HepG2 (cell line): ENCODE data around the gene ZNF19. TPM values are rescaled to one million over a fixed set of nuclear protein-coding genes. Genes with fewer than 3 reads are reported as not detected.

Experiments
- ATAC-seq: fragments of 200-7000 bp; cut with Tn5 transposase; 3 replicates; pipeline ENCODE4 v1.9.1; 2020; ENCODE audit warnings: mild to moderate bottlenecking, moderate library complexity
- BruUV-seq: library from RNA; stranded (reverse); fragments of 400-500 nt; replicated peaks from 2 replicates; lab custom pipeline; 2021; lab: Mats Ljungman, UMichigan
- CTCF ChIA-PET: fragments of 300-600 bp; formaldehyde crosslinking; extraction: SDS; loops from one replicate; lab custom pipeline; 2021; ENCODE audit warnings: low total read pairs, inconsistent platforms, low intra/inter-chr PET ratio; lab: Yijun Ruan, JAX
- POLR2A ChIA-PET: fragments of 350-600 bp; sonication (Branson Sonifier 250); formaldehyde crosslinking; loops from one replicate; lab custom pipeline; 2020; ENCODE audit warnings: antibody characterized with exemption, inconsistent platforms; lab: Yijun Ruan, JAX
- DNase-seq: peaks from one replicate; pipeline ENCODE4 v3.0.0-alpha.2; 2015; ENCODE audit warnings: low spot score
- FAIRE-seq: peaks from 3 replicates; lab custom pipeline; 2011; peaks lifted over from hg19 to GRCh38; lab: Jason Lieb, UNC
- H2AFZ ChIP-seq: one replicate; pipeline ENCODE4 v1.6.1; 2011; ENCODE audit warnings: low read length, inconsistent platforms
- H3K27ac ChIP-seq: fragments of 300-600 bp; 3 replicates; pipeline ENCODE4 v1.8.0; 2011; ENCODE audit warnings: mixed run types, mild to moderate bottlenecking, mixed read lengths, low read length, inconsistent platforms; ENCODE audit not compliant: insufficient read depth; ENCODE audit errors: extremely low read length
- H3K27me3 ChIP-seq, 2 experiments: fragments of 200-600 bp in 1 of 2; 2 replicates in 1 of 2; 3 replicates in 1 of 2; pipeline versions ENCODE4 v1.6.0 to v1.8.0; 2011; ENCODE audit warnings: low read length in 2 of 2, mild to moderate bottlenecking in 2 of 2, moderate library complexity in 2 of 2, inconsistent platforms in 1 of 2; ENCODE audit not compliant: insufficient read depth in 2 of 2, control insufficient read depth in 1 of 2
- H3K36me3 ChIP-seq, 2 experiments: fragments of 200-600 bp in 1 of 2; replicated peaks in 1 of 2; 2 replicates in 1 of 2; 3 replicates in 1 of 2; pipeline versions ENCODE4 v1.5.1 to v1.8.0; 2011; ENCODE audit warnings: low read length in 2 of 2, inconsistent platforms in 1 of 2; ENCODE audit not compliant: insufficient read depth in 2 of 2, control insufficient read depth in 1 of 2
- H3K4me1 ChIP-seq: 2 replicates; pipeline ENCODE4 v1.5.1; 2012; ENCODE audit warnings: low read length, inconsistent platforms; ENCODE audit not compliant: insufficient read depth
- H3K4me2 ChIP-seq: 2 replicates; pipeline ENCODE4 v1.6.0; 2011; ENCODE audit warnings: low read depth, low read length, inconsistent platforms
- H3K4me3 ChIP-seq, 3 experiments: fragments of 200-600 bp in 1 of 3; sonication (generic), shearing (Covaris generic) in 1 of 3; replicated peaks in 1 of 3; 2 replicates each; pipeline ENCODE4 v1.5.1; 2011 to 2016; ENCODE audit warnings: low read length in 3 of 3, inconsistent platforms in 2 of 3, low read depth in 2 of 3, mild to moderate bottlenecking in 2 of 3, control low read depth in 1 of 3, mixed read lengths in 1 of 3; ENCODE audit not compliant: insufficient read depth in 1 of 3
- H3K79me2 ChIP-seq: one replicate; pipeline ENCODE4 v1.6.1; 2011; ENCODE audit warnings: low read length, inconsistent platforms; ENCODE audit not compliant: insufficient read depth
- H3K9ac ChIP-seq: 2 replicates; pipeline ENCODE4 v1.6.0; 2011; ENCODE audit warnings: mild to moderate bottlenecking, low read depth, low read length, inconsistent platforms; ENCODE audit not compliant: insufficient read depth
- H3K9me3 ChIP-seq: 2 replicates; pipeline ENCODE4 v1.5.1; 2012; ENCODE audit warnings: mild to moderate bottlenecking, low read length
- H4K20me1 ChIP-seq: 2 replicates; pipeline ENCODE4 v1.6.0; 2011; ENCODE audit warnings: inconsistent platforms, mild to moderate bottlenecking, low read length, moderate library complexity; ENCODE audit not compliant: insufficient read depth
- DDIT3 ChIP-seq: sonication (generic); formaldehyde crosslinking; IDR thresholded peaks from 2 replicates; pipeline ENCODE4 v1.4.0; 2020; ENCODE audit warnings: mild to moderate bottlenecking, missing genetic modification reagents
- EEA1 ChIP-seq: sonication (generic); formaldehyde crosslinking; IDR thresholded peaks from 2 replicates; pipeline ENCODE4 v1.5.1; 2020; ENCODE audit warnings: mild to moderate bottlenecking, missing genetic modification reagents, borderline replicate concordance
- EP300 ChIP-seq, 3 experiments: sonication (generic) in 1 of 3; formaldehyde crosslinking in 1 of 3; IDR thresholded peaks; 2 replicates each; pipeline versions ENCODE4 v1.5.1 to v1.6.1; 2011 to 2020; ENCODE audit warnings: low read depth in 2 of 3, low read length in 2 of 3, borderline replicate concordance in 1 of 3, improper control_type of control experiment in 1 of 3, mild to moderate bottlenecking in 1 of 3, missing genetic modification reagents in 1 of 3, moderate library complexity in 1 of 3
- ESRRA ChIP-seq: sonication (generic); formaldehyde crosslinking; IDR thresholded peaks from 2 replicates; pipeline ENCODE4 v1.5.1; 2020; ENCODE audit warnings: mild to moderate bottlenecking, low read depth, missing genetic modification reagents
- HINFP ChIP-seq: sonication (generic); formaldehyde crosslinking; IDR thresholded peaks from 2 replicates; pipeline ENCODE4 v1.4.0; 2020; ENCODE audit warnings: low read depth, mild to moderate bottlenecking, missing genetic modification reagents
- HMG20A ChIP-seq: IDR thresholded peaks from 2 replicates; pipeline ENCODE4 v1.6.1; 2016; ENCODE audit warnings: borderline replicate concordance
- ISX ChIP-seq: sonication (generic); formaldehyde crosslinking; conservative IDR thresholded peaks from 2 replicates; pipeline ENCODE4 v1.5.0; 2020; ENCODE audit warnings: missing genetic modification reagents
- JARID2 ChIP-seq: sonication (generic); formaldehyde crosslinking; IDR thresholded peaks from 2 replicates; pipeline ENCODE4 v1.8.1; 2023; ENCODE audit warnings: missing genetic modification reagents, inconsistent platforms; ENCODE audit not compliant: insufficient replicate concordance
- JUNB ChIP-seq: sonication (generic); formaldehyde crosslinking; IDR thresholded peaks from 2 replicates; pipeline ENCODE4 v1.8.0; 2022; ENCODE audit warnings: missing genetic modification reagents, mild to moderate bottlenecking, borderline replicate concordance
- KDM4B ChIP-seq: sonication (generic); formaldehyde crosslinking; IDR thresholded peaks from 2 replicates; pipeline ENCODE4 v1.4.0; 2020; ENCODE audit warnings: missing genetic modification reagents
- MIER2 ChIP-seq: IDR thresholded peaks from 2 replicates; pipeline ENCODE4 v1.6.1; 2016; ENCODE audit warnings: missing biosample characterization, missing genetic modification reagents
- ZBED4 ChIP-seq: sonication (generic); formaldehyde crosslinking; IDR thresholded peaks from 2 replicates; pipeline ENCODE4 v1.4.0; 2020; ENCODE audit warnings: missing genetic modification reagents, borderline replicate concordance
- ZBTB21 ChIP-seq: sonication (generic); formaldehyde crosslinking; IDR thresholded peaks from 2 replicates; pipeline ENCODE4 v1.4.0; 2020; ENCODE audit warnings: missing genetic modification reagents
- ZC3H4 ChIP-seq: sonication (generic); formaldehyde crosslinking; IDR thresholded peaks from 2 replicates; pipeline ENCODE4 v1.4.0; 2020; ENCODE audit warnings: missing genetic modification reagents, borderline replicate concordance
- ZFY ChIP-seq: sonication (generic); formaldehyde crosslinking; IDR thresholded peaks from 2 replicates; pipeline ENCODE4 v1.4.0; 2020; ENCODE audit warnings: missing genetic modification reagents
- ZNF17 ChIP-seq: sonication (generic); formaldehyde crosslinking; IDR thresholded peaks from 2 replicates; pipeline ENCODE4 v1.5.0; 2020; ENCODE audit warnings: mild to moderate bottlenecking, missing genetic modification reagents
- ZNF180 ChIP-seq: sonication (generic); formaldehyde crosslinking; IDR thresholded peaks from 2 replicates; pipeline ENCODE4 v1.4.0; 2020; ENCODE audit warnings: low read depth, missing genetic modification reagents, borderline replicate concordance
- ZNF333 ChIP-seq: sonication (generic); formaldehyde crosslinking; IDR thresholded peaks from 2 replicates; pipeline ENCODE4 v1.4.0; 2020; ENCODE audit warnings: mild to moderate bottlenecking, missing genetic modification reagents, borderline replicate concordance
- ZNF883 ChIP-seq: sonication (generic); formaldehyde crosslinking; IDR thresholded peaks from 2 replicates; pipeline ENCODE4 v1.5.1; 2020; ENCODE audit warnings: mild to moderate bottlenecking, missing genetic modification reagents; ENCODE audit errors: not compliant biosample characterization
- WGBS: methylation state at CpG from one replicate; pipeline ENCODE4 v1.1.6; 2017; ENCODE audit warnings: low lambda C conversion rate; 5-methylcytosine and 5-hydroxymethylcytosine counted together
- in situ Hi-C: cut with HindIII; loops from 2 replicates; pipeline ENCODE4 v1.10.0; 2017; ENCODE audit warnings: low pct_unique_long_range_greater_than_20kb; ENCODE audit not compliant: extremely low pct_ligation_motif_present
- intact Hi-C: fragments of 100-400 bp; cut with micrococcal nuclease; formaldehyde crosslinking; loops from one replicate; pipeline ENCODE4 v1.10.0; 2022; ENCODE audit not compliant: unreplicated experiment
- polyA plus RNA-seq, 8 experiments: library from polyadenylated mRNA; depleted of rRNA in 3 of 8; stranded (reverse) in 7 of 8; unstranded in 1 of 8; fragments of >200 nt; fragmentation: Illumina TruSeq in 4 of 8; extraction: Trizol in 4 of 8; gene quantifications; 2 replicates each; pipeline versions ENCODE4 v1.2.1 to v1.2.3, GENCODE V29; 2011 to 2016; ENCODE audit warnings: low read depth in 4 of 8, missing spikeins in 1 of 8, mixed read lengths in 1 of 8; ENCODE audit not compliant: insufficient read depth in 1 of 8
- total RNA-seq, 5 experiments: library from RNA; depleted of rRNA; stranded (reverse); fragments of >200 nt; fragmentation: Illumina TruSeq; extraction: Trizol; gene quantifications; 2 replicates each; pipeline ENCODE4 v1.2.3, GENCODE V29; 2016; ENCODE audit warnings: low read depth in 1 of 5

ZNF19 gene
- total and polyA plus RNA-seq, 2 of the 13 experiments (the other 11 are each of a cell fraction or from before 2014, with no cell fraction given) = 3.2 to 5.8 TPM

- BruUV-seq = no TSS peak
- H3K9me3 ChIP-seq = no peaks in the 10 kb centered on the region
- TF ChIP-seq MIER2 (CRISPR knock-in tag) (peak; percentile 99), ZNF883 (peak; percentile 86), ZNF17 (CRISPR knock-in tag) (0 out of 2 replicates have a peak, but pooled peaks have one; percentile 79), KDM4B (CRISPR knock-in tag) (peak; percentile 92; the same call in 1 of the 2 replicates), EEA1 (CRISPR knock-in tag) (peak; percentile 86; the same call in 1 of the 2 replicates), ZFY (CRISPR knock-in tag) (peak; percentile 46), JARID2 (peak; percentile 77), ZNF333 (CRISPR knock-in tag) (no peak), HINFP (CRISPR knock-in tag) (peak; percentile 90), ZBED4 (CRISPR knock-in tag) (peak; percentile 85; the same call in 1 of the 2 replicates), DDIT3 (0 out of 2 replicates have a peak, but pooled peaks have one; percentile 59), HMG20A (CRISPR knock-in tag) (peak; percentile 36; the same call in 1 of the 2 replicates), ZBTB21 (CRISPR knock-in tag) (peak; percentile 82; the same call in 1 of the 2 replicates), ZC3H4 (CRISPR knock-in tag) (no peak), JUNB (CRISPR knock-in tag) (peak; percentile 78), ISX (peak; percentile 97), ZNF180 (peak; percentile 85; the same call in 1 of the 2 replicates), EP300 (IDR thresholded peaks at IDR 0.05; ENCODE audit: low read depth in 2 of 2, low read length in 2 of 2) (no peak), EP300 (CRISPR knock-in tag; IDR thresholded peaks at IDR 0.05; ENCODE audit: borderline replicate concordance) (0 out of 2 replicates have a peak, but pooled peaks have one; percentile 40), ESRRA (CRISPR knock-in tag) (0 out of 2 replicates have a peak, but pooled peaks have one; percentile 36)
Measured at GRCh38 chr16:71467810-71468209, 21.3 kb downstream of the ZNF19 start.

More at GRCh38 chr16:71467810-71468209, 21.3 kb downstream of the ZNF19 start:
- Histone ChIP-seq H2AFZ (no peak overlapping the region), H3K27me3 (no peaks in the 10 kb centered on the region), H3K36me3 (no peaks in the 10 kb centered on the region), H3K27ac (no peak overlapping the region), H3K79me2 (no peaks in the 10 kb centered on the region), H3K4me2 (no peak overlapping the region), H3K4me1 (peaks cover 5% of the 10 kb centered on the region), H3K4me3 (no peak overlapping the region), H3K9ac (no peak overlapping the region), H4K20me1 (no peaks in the 10 kb centered on the region)
- CTCF ChIA-PET = no interaction called here
- intact Hi-C loops = no loop called here
- DNase-seq (peak; percentile 37), FAIRE-seq (no peak), ATAC-seq (peak; percentile 69)
- 59% methylated on average over 9 of the region's 9 CpGs for WGBS
- POLR2A ChIA-PET = interaction anchor here (0.6 kb wide), 1 partner anchor 115 kb away, joined by 3 read pairs; no protein-coding TSS in a partner anchor
- in situ Hi-C loops = no loop called here
